Stimulated activated CD4-positive, alpha-beta T cell treated with anti-CD3 and anti-CD28 coated beads, Interleukin-1b, Interleukin-23, amount 100 ng/mL, for 24 hours (primary cell): Measurements from ENCODE around the gene ZSCAN25.
"Not testable (repeated sequence)": the region's sequence is repeated elsewhere in the genome, so short reads cannot be mapped to it uniquely, and the experiment has no call there.

Experiments
- DNase-seq, 4 experiments: peaks; one replicate each; pipeline ENCODE4 v3.0.0-alpha.2; 2020; ENCODE audit warnings: low read depth in 4 of 4, low spot score in 1 of 4

The ZSCAN25 gene

DNA sequence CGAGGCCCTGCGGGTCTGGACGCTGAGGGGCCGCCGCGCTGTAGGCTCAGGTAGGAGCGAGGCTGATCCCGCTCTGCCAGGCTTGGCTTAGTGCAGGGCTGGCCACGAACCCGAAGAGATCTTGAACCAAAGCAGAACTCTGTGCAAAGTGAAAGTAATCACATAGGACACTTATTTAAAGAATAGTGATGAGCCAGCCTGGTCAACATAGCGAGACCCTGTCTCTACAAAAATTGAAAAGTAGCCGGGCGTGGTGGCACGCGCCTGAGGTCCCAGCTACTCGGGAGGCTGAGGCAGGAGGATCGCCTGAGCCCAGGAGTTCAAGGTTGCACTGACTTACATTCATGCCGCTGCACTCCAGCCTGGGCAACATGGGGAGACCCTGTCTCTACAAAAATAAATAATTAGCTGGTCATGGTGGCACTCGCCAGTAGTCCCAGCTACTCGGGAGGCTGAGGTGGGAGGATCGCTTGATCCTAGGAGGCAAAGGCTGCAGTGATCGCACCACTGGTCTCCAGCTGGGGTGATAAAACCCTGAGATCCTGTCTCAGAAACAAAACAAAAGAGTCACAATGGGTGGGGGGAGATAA lies 541 bp downstream of the ZSCAN25 start:
- no peak for DNase-seq

GRCh38 chr7:99618726-99619125 lies 2.0 kb downstream of the ZSCAN25 start:
- DNase-seq = no peak

DNA sequence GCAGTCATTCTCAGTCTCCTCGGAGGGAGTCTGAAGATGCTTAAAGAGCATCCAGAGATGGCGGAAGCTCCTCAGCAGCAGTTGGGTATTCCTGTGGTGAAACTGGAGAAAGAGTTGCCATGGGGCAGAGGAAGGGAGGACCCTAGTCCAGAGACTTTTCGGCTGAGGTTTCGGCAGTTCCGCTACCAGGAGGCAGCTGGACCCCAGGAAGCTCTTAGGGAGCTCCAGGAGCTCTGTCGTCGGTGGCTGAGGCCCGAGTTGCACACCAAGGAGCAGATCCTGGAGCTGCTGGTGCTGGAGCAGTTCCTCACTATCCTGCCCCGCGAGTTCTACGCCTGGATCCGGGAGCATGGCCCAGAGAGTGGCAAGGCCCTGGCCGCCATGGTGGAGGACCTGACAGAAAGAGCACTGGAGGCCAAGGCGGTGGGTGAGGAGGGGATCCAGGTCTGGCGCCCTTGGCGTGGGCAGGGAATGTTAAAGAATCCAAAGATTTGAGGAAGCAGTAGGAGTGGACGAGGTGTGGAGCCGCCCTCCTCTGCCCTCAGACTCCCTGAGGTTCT lies 2.9 kb downstream of the ZSCAN25 start:
- DNase-seq = no peak

DNA sequence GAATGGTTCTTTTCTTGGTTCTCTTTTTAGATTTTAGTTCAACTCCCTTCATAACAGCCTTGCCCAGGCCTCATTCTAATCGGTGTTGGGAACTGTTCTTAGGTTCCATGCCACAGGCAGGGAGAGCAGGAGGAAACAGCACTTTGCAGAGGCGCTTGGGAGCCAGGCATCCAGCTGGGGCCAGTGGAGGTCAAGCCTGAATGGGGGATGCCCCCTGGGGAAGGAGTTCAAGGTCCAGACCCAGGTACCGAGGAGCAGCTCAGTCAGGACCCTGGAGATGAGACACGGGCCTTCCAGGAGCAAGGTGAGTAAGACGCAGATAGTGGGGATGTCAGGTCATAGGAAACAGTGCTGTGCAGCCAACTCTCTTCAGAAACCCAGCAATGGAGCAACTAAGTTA lies 4.5 kb downstream of the ZSCAN25 start:
- no peak for DNase-seq

DNA sequence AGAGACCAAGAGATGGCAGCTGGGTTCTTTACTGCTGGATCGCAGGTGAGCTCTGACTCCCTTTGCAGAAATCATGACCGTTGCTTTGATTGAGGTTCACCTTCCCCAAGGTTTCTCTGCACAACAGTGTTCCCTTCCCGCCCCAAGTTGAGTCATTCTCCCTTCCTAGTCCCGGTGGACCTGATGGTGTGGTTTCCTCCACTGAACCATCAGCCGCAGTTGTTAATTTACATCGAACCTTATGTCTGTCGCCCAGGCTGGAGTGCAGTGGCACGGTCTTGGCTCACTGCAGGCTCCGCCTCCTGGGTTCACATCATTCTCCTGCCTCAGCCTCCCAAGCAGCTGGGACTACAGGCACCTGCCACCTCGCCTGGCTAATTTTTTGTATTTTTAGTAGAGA lies 5.8 kb downstream of the ZSCAN25 start:
- DNase-seq = no peak

GRCh38 chr7:99623091-99623693 lies 6.4 kb downstream of the ZSCAN25 start:
- DNase-seq = peak in 1 of 4 experiments; percentile 20

GRCh38 chr7:99623702-99624447 lies 7.1 kb downstream of the ZSCAN25 start:
- no peak for DNase-seq

DNA sequence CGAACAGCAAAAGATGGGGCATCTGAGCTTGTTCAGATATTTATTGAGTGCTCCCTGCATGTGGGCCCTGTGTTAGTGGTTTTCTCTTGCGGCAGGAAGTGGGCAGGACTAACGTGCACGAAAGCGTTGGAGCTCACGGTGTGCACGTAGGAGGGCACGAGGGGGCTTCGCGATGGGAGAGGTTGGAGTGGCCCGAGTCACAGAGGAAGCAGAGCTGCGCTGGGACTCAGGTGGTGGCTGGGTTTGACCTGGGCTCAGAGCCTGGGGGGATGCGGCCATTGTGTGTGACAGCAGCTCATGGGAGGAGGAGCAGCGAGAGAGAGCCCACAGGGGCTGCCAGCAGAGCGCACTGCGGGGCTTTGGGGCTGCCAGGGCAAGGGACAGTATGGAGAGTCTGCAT lies 7.7 kb downstream of the ZSCAN25 start:
- peak in 2 of 4 experiments; percentile 51 to 67 for DNase-seq

- no peak for DNase-seq
These were observed 8.6 kb downstream of the ZSCAN25 start for GRCh38 chr7:99625321-99625720.

DNA sequence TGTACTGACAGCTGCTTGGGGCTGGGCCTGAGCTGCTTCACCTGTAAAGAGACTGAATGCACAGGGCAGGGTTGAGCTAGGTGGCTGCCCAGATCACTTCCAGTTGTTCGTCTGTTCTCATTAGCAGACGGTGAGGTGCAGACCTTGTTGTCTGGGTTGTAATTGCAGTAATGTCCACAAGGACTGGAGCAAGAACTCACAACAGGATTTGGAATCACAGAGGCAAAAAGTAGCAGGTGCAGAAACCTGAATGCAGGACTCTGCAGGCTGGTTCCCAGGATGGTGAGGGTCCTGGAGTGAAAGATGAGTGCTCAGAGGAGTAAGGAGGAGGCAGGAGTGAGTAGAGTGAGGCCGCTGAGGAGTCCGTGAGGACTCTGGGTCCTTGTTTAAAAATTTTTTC lies 9.2 kb downstream of the ZSCAN25 start:
- no peak for DNase-seq

DNA sequence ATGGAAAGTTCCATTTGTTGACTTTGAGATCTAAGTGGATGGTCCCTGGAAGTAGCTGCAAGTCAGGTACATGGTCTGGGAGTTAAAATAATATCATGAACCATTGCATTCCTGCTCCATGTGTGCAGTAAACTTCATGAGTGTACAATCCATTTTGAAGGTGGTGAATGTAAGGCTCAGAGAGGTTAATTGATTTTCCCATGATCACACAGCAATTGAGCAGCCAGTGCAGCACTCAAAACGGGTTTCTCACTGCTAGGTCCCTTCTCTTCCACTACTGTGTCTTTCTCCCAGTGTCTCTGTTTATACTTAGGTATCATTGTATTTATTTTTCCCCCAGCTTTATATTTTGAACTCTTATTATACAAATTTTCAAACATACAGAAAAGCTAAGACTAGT lies 9.9 kb downstream of the ZSCAN25 start:
- DNase-seq = no peak

DNA sequence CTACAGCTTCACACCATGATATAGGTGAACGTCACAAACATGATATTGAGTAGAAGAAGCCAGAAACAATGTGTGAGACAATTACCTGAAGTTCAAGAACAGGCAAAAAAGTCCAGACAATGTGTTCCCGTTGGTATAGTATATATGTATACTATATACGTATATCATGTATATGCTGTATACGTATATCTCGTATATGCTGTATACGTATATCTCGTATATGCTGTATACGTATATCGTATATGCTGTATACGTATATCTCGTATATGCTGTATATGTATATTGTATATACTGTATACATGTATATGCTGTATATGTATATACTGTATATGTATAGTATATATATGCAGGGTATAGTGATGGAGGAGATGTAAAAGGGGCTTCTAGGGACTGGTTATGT lies 10.8 kb downstream of the ZSCAN25 start:
- no peak for DNase-seq

- no peak for DNase-seq
These were observed 12.0 kb downstream of the ZSCAN25 start for GRCh38 chr7:99628471-99629465.

DNA sequence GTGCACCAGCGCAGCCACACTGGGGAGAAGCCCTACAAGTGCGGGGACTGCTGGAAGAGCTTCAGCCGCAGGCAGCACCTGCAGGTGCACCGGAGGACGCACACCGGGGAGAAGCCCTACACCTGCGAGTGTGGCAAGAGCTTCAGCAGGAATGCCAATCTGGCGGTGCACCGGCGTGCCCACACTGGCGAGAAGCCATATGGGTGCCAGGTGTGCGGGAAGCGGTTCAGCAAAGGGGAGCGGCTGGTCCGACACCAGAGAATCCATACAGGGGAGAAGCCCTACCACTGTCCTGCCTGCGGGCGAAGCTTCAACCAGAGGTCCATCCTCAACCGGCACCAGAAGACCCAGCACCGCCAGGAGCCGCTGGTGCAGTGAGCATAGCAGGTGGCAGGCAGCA lies 12.9 kb downstream of the ZSCAN25 start:
- no peak for DNase-seq

DNA sequence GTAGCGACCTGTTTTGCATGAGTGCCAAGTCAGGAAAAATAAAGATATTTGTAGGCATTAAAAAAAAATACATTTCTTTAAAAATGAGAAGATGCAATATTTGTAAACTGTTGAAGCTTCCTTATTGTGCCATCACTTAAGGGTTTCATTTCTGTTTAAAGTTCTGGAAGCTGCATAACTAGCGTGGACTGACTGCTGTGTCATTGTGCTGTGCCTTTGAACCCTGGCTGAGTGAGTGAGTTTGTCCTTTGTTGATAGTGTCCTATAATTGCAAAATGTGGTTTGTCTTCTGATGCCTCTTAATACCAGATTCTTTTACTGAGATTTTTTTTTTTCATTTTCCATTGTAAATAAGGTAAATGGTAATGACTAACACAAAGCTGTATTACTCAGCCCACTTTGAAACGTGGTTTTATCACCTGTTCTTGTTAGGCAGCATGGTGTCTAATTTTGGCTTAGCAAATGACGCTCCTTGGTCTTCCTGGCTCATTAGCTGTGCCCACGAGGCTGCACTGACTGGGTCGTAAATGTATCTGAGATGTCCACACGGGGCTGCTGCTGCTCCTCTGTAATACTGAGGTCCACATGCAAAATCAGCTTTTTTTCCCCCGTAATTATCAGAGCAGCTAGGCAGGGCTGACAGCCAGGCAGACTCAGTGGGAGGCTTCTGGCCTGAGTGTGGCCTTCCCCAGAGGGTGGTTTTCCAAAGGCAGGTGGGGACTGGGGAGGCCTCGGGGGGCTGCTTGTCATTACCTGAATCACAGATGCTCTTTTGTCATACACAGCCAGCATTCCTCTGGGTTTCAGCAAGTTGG lies 14.8 kb downstream of the ZSCAN25 start:
- no peak for DNase-seq

DNA sequence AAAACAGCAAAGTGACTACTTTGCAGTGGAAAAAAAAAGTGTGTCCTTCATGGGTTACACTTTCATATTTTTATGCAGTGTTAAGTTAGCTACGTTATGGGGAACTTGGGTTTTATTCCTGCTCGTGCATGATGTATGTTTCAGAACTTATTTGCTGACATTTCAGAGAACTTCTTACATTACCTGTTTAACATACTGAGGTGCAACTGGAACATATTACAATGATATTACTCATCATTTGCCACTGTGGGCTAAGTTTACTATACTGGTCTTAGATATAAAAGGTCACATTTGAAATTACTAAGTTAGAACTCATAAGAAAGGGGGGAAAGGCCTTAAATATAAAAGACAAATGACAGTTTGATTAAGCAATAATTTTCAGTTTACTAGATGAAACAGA lies 20.7 kb downstream of the ZSCAN25 start:
- not testable (repeated sequence) for DNase-seq

- no peak for DNase-seq
These were observed 22.0 kb downstream of the ZSCAN25 start for GRCh38 chr7:99638731-99639130.

GRCh38 chr7:99639267-99639666 lies 22.5 kb downstream of the ZSCAN25 start:
- DNase-seq = no peak

GRCh38 chr7:99642027-99642426 lies 25.3 kb downstream of the ZSCAN25 start:
- no peak for DNase-seq

DNA sequence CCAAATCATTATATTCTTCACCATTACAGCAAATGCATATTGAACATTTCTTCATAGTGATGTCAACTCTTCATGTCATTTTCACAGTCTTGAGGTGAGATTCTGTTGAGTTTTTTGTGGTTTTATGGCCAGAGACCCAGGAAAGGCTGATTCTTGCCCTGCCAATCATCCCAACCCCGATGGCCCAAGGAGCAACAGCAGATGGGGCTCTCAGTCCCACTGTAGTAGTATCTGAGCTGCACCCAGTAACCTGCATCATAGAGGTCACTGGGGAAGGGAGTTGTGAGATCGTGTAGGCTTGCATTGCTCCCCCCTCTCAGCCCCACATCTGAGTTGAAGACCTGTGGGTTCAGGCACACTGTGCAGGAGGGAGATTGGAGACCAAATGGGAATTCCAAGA lies 26.7 kb downstream of the ZSCAN25 start:
- no peak for DNase-seq
